Activated naive CD8-positive, alpha-beta T cell treated with anti-CD3 and anti-CD28 coated beads, Interleukin-2, amount 10 ng/mL, durations not matched to agents 7 days and 5 days (primary cell): ENCODE data around the gene LILRB3. TPM values are rescaled to one million over a fixed set of nuclear protein-coding genes. Genes with fewer than 3 reads are reported as not detected.
"Not testable (repeated sequence)": the region's sequence is repeated elsewhere in the genome, so short reads cannot be mapped to it uniquely, and the experiment has no call there.

ENCODE experiments used
- ATAC-seq: fragments of 150-1000 bp; cut with Tn5 transposase; one replicate; pipeline ENCODE4 v1.10.0; 2021; ENCODE audit warnings: low read depth, moderate library complexity
- POLR2A ChIA-PET: fragments of 350-600 bp; sonication (Branson Sonifier 250); formaldehyde crosslinking; loops from one replicate; lab custom pipeline; 2021; ENCODE audit warnings: antibody characterized with exemption; lab: Charles Lee
- DNase-seq: peaks from one replicate; pipeline ENCODE4 v3.0.0; 2021
- H3K27ac Mint-ChIP-seq: one replicate; pipeline ENCODE4 v1.8.0; 2022; ENCODE audit warnings: mild to moderate bottlenecking, mixed read lengths
- H3K27me3 Mint-ChIP-seq: one replicate; pipeline ENCODE4 v1.8.0; 2022; ENCODE audit warnings: mild to moderate bottlenecking, moderate library complexity, mixed read lengths
- H3K36me3 Mint-ChIP-seq: one replicate; pipeline ENCODE4 v1.8.0; 2021; ENCODE audit warnings: mild to moderate bottlenecking, mixed read lengths
- H3K4me1 Mint-ChIP-seq: one replicate; pipeline ENCODE4 v1.8.0; 2021; ENCODE audit warnings: mixed read lengths
- H3K4me3 Mint-ChIP-seq: one replicate; pipeline ENCODE4 v1.8.0; 2022; ENCODE audit warnings: mild to moderate bottlenecking, moderate library complexity, mixed read lengths
- H3K9me3 Mint-ChIP-seq: one replicate; pipeline ENCODE4 v1.8.0; 2021; ENCODE audit warnings: mixed read lengths
- total RNA-seq, 2 experiments: library from RNA; stranded (reverse); gene quantifications; one replicate each; pipeline ENCODE4 v1.2.3, GENCODE V29; 2021

LILRB3 gene
- total RNA-seq, 2 experiments from 2014 or later: 0.74 to 1.3 TPM

GRCh38 chr19:54201980-54202379, 20.8 kb downstream of the LILRB3 start:
- H3K4me1 Mint-ChIP-seq: peaks cover 47% of the 10 kb centered on the region
- H3K27me3 Mint-ChIP-seq: no peaks in the 10 kb centered on the region
- ATAC-seq: no peak
- no peak for DNase-seq
- H3K36me3 Mint-ChIP-seq: peaks cover 33% of the 10 kb centered on the region
- peak overlapping the region; percentile 100 for H3K4me3 Mint-ChIP-seq
- POLR2A ChIA-PET: interaction anchor here (2.8 to 5.7 kb wide), 3 partner anchors 8 to 42 kb away, joined by 17 to 106 read pairs (median 21); partner anchors contain the start of genes LENG1, MBOAT7 and TSEN34
- H3K27ac Mint-ChIP-seq: peak overlapping the region; percentile 100
- H3K9me3 Mint-ChIP-seq: no peaks in the 10 kb centered on the region

GRCh38 chr19:54201172-54201701, 21.6 kb downstream of the LILRB3 start:
- Mint-ChIP-seq H3K27me3 (no peaks in the 10 kb centered on the region), H3K9me3 (no peaks in the 10 kb centered on the region)

GRCh38 chr19:54199401-54199800, 23.4 kb downstream of the LILRB3 start:
- Mint-ChIP-seq H3K4me3 (peak overlapping the region; percentile 100), H3K36me3 (peaks cover 23% of the 10 kb centered on the region), H3K9me3 (no peaks in the 10 kb centered on the region), H3K27me3 (no peaks in the 10 kb centered on the region), H3K4me1 (peaks cover 29% of the 10 kb centered on the region), H3K27ac (peak overlapping the region; percentile 54)
- no peak for DNase-seq
- no peak for ATAC-seq
- POLR2A ChIA-PET: interaction anchor here (5.7 kb wide), 1 partner anchor 10 kb away, joined by 106 read pairs; the partner anchor contains the start of genes MBOAT7 and TSEN34

More at GRCh38 chr19:54201172-54201701, 21.6 kb downstream of the LILRB3 start:
- POLR2A ChIA-PET: interaction anchor here (0.7 to 5.7 kb wide), 11 partner anchors 9 to 772 kb away, joined by 3 to 106 read pairs (median 8); partner anchors contain the start of genes CNOT3, LENG1, LENG8 and MBOAT7
- H3K36me3 Mint-ChIP-seq: peaks cover 28% of the 10 kb centered on the region
- H3K27ac Mint-ChIP-seq: peak overlapping the region; percentile 100
- ATAC-seq (no peak), DNase-seq (no peak)
- peaks cover 40% of the 10 kb centered on the region for H3K4me1 Mint-ChIP-seq
- peak overlapping the region; percentile 100 for H3K4me3 Mint-ChIP-seq

GRCh38 chr19:54197121-54197520, 25.7 kb downstream of the LILRB3 start:
- Mint-ChIP-seq H3K36me3 (peaks cover 18% of the 10 kb centered on the region), H3K9me3 (no peaks in the 10 kb centered on the region), H3K27ac (no peak overlapping the region), H3K4me1 (peaks cover 17% of the 10 kb centered on the region), H3K27me3 (no peaks in the 10 kb centered on the region), H3K4me3 (no peak overlapping the region)
- ATAC-seq: no peak
- POLR2A ChIA-PET: no interaction called here
- DNase-seq: no peak

- Mint-ChIP-seq H3K27ac (no peak overlapping the region), H3K36me3 (peaks cover 13% of the 10 kb centered on the region), H3K9me3 (no peaks in the 10 kb centered on the region), H3K4me3 (no peak overlapping the region), H3K27me3 (no peaks in the 10 kb centered on the region), H3K4me1 (peaks cover 17% of the 10 kb centered on the region)
- no peak for DNase-seq
- no peak for ATAC-seq
- POLR2A ChIA-PET: no interaction called here
Observed at GRCh38 chr19:54196536-54196935, 26.3 kb downstream of the LILRB3 start.

- H3K36me3 Mint-ChIP-seq, H3K27me3 Mint-ChIP-seq, POLR2A ChIA-PET, ATAC-seq, DNase-seq, H3K27ac Mint-ChIP-seq, H3K9me3 Mint-ChIP-seq, H3K4me3 Mint-ChIP-seq: not testable (repeated sequence)
- H3K4me1 Mint-ChIP-seq: peaks cover 14% of the 10 kb centered on the region
Observed at GRCh38 chr19:54194463-54194862, 28.3 kb downstream of the LILRB3 start.

- Mint-ChIP-seq H3K27me3 (no peaks in the 10 kb centered on the region), H3K4me3 (peak overlapping the region; percentile 18), H3K27ac (no peak overlapping the region), H3K4me1 (peaks cover 14% of the 10 kb centered on the region), H3K36me3 (peaks cover 9% of the 10 kb centered on the region), H3K9me3 (no peaks in the 10 kb centered on the region)
- ATAC-seq (no peak), DNase-seq (no peak)
- POLR2A ChIA-PET: interaction anchor here (1.8 to 6.7 kb wide), 4 partner anchors 7 to 78 kb away, joined by 7 to 106 read pairs (median 13); partner anchors contain the start of genes PRPF31, RPS9 and TFPT
Observed at GRCh38 chr19:54193011-54193410, 29.8 kb downstream of the LILRB3 start.

- H3K27me3 Mint-ChIP-seq: no peaks in the 10 kb centered on the region
- H3K9me3 Mint-ChIP-seq: no peaks in the 10 kb centered on the region
- POLR2A ChIA-PET: interaction anchor here (1.0 to 6.7 kb wide), 6 partner anchors 8 to 1089 kb away, joined by 3 to 106 read pairs (median 10); partner anchors contain the start of genes LENG1, PRPF31, RPS9 and TFPT
- H3K4me1 Mint-ChIP-seq: peaks cover 22% of the 10 kb centered on the region
- DNase-seq: no peak
- H3K27ac Mint-ChIP-seq: peak overlapping the region; percentile 81
- ATAC-seq: no peak
- peaks cover 9% of the 10 kb centered on the region for H3K36me3 Mint-ChIP-seq
- peak overlapping the region; percentile 93 for H3K4me3 Mint-ChIP-seq
Observed at GRCh38 chr19:54191811-54192453, 30.9 kb downstream of the LILRB3 start.

- no peaks in the 10 kb centered on the region for H3K9me3 Mint-ChIP-seq
- ATAC-seq (peak; percentile 15), DNase-seq (peak; percentile 97)
- POLR2A ChIA-PET: interaction anchor here (0.7 to 6.7 kb wide), 9 partner anchors 9 to 1089 kb away, joined by 3 to 106 read pairs (median 7); partner anchors contain the start of genes CNOT3, LENG1, PRPF31 and RPS9
- peak within 1 kb of the TSS; percentile 93 for H3K4me3 Mint-ChIP-seq
- H3K4me1 Mint-ChIP-seq: peaks cover 22% of the 10 kb centered on the region
- H3K36me3 Mint-ChIP-seq: peaks cover 12% of the 10 kb centered on the region
- H3K27me3 Mint-ChIP-seq: no peaks in the 10 kb centered on the region
- H3K27ac Mint-ChIP-seq: peak within 1 kb of the TSS; percentile 97
Observed at GRCh38 chr19:54191011-54191810, 31.6 kb downstream of the LILRB3 start, which contains the start of gene TSEN34. TSS of gene TSEN34 (plus strand) at chr19:54191308. CDS start at chr19:54191365, 57 bp downstream.

GRCh38 chr19:54190503-54191010, 32.2 kb downstream of the LILRB3 start:
- peaks cover 13% of the 10 kb centered on the region for H3K36me3 Mint-ChIP-seq

GRCh38 chr19:54189735-54190502, 32.9 kb downstream of the LILRB3 start:
- peak; percentile 100 for DNase-seq
- no peaks in the 10 kb centered on the region for H3K27me3 Mint-ChIP-seq
- H3K27ac Mint-ChIP-seq: peak overlapping the region; percentile 97
- no peaks in the 10 kb centered on the region for H3K9me3 Mint-ChIP-seq
- POLR2A ChIA-PET: interaction anchor here (0.6 to 6.7 kb wide), 21 partner anchors 10 to 1465 kb away, joined by 3 to 106 read pairs (median 5); partner anchors contain the start of genes CNOT3, LENG1, LENG8 and PRPF31
- H3K36me3 Mint-ChIP-seq: peaks cover 10% of the 10 kb centered on the region
- H3K4me3 Mint-ChIP-seq: peak overlapping the region; percentile 93
- ATAC-seq: peak; percentile 64
- H3K4me1 Mint-ChIP-seq: peaks cover 22% of the 10 kb centered on the region

More at GRCh38 chr19:54190503-54191010, 32.2 kb downstream of the LILRB3 start:
- Mint-ChIP-seq H3K9me3 (no peaks in the 10 kb centered on the region), H3K27me3 (no peaks in the 10 kb centered on the region), H3K4me1 (peaks cover 22% of the 10 kb centered on the region), H3K27ac (peak overlapping the region; percentile 97), H3K4me3 (peak overlapping the region; percentile 93)
- POLR2A ChIA-PET: interaction anchor here (0.6 to 6.7 kb wide), 8 partner anchors 10 to 1090 kb away, joined by 3 to 106 read pairs (median 4); partner anchors contain the start of genes CNOT3, LENG1, PRPF31 and RPS9
- ATAC-seq: peak; percentile 58
- peak; percentile 100 for DNase-seq
